Fibroblast of peridontal ligament (primary cell): Measurements from ENCODE around the gene SAMD4B.
"Not testable (repeated sequence)": the region's sequence is repeated elsewhere in the genome, so short reads cannot be mapped to it uniquely, and the experiment has no call there.

ENCODE experiments used
- DNase-seq: peaks from one replicate; pipeline ENCODE4 v3.0.0-alpha.2; 2010; ENCODE audit errors: extremely low read depth

Gene SAMD4B

DNA sequence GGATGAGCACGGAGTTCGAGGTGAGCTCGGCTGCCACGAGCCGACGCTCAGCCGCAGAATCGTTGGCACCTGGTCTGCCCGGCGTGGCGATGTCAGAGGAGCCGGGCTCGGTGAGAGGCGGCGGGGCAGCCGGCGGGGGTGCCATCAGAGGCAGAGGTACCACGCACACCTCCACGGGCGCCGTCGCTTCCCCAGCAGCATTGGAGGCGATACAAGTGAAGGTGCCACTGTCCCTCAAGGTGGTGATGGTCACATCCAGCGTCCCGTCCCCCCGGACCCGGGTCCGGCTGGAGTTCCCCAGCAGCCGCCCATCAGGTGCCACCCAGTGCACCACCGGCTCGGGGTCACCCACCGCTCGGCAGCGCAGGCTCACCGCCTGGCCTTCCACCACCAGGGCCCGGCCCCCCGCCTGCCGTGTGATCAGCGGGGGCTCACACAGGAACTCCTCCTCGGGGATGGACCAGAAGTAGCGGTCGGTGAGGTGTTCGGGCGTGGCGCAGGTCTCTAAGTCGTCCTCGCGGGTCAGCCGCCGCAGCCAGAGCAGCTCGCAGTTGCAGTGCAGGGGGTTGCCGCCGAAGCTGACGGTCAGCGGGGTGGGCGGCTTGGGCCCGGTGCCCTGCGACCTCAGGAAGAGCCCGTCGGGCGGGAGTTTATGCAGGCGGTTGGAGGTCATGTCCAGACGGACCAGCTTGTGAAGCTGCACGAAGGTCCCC, 28.0 kb upstream of the SAMD4B start:
- no peak for DNase-seq

DNA sequence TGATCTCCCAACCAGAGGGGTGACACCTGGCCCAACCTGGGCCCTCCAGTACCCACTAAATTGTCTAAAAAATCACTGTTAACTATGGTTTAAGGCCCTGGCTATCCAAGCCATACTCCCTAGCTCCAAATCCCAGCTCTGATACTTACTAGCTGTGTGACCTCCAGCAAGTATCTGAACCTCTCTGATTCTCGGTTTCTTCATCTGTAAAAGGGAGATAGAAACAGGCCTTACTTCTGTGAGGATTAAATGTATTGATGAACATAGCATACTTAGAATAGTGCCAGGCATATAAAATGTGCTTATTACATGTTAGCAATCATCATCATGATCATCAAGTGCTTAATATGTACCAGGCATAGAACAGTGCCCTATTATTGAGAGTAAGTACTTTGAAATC, 26.3 kb upstream of the SAMD4B start:
- DNase-seq, result no peak

DNA sequence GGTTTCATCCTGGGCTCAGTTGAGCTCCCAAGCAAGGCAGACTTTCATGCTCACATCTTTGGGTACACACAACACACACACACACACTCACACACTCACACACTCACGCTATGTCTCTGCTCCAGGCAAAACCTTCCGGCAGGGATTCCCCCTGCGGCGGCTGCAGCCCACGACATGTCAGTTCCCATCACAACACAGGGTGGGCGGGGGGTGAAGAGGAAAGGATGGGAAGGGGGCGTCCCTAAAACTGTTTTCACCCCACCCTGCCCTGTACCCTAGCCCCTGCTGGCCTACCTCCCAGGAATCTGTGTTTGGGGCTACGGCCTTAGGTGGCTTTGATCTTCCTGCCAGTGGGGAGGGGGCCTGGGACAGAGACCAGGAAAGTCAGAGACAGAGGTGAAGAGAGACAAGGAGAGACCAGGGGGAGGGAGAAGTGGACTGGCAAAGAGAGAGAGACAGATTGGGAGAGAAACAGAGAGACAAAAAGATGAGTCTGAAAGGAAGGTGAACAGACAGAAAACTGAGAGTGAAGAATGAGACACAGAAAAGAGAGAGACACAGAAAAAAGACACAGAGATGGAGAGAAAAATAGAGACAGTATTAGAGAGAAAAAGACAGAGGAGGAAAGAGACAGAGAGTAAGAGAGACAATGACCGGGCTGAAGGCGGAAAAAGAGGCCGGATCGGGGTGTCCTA, 25.4 kb upstream of the SAMD4B start:
- no peak for DNase-seq

DNA sequence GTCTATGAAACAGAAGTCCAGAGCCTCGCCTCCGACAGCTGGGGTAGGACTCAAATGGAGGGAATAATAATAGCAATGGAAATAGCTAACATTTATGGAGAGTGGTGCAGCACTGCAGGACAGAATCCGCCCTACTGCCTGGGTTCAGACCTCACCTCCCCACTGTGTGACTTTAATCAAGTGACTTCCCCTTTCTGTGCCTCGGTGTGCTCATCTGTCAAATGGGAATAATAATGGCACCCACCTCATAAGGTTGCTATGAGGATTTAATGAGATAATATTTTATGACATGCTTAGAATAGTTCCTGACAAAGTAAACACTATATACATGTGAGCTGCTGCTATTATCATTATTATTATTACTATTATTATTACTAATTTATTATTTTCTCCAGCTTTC, 24.7 kb upstream of the SAMD4B start:
- no peak for DNase-seq

DNA sequence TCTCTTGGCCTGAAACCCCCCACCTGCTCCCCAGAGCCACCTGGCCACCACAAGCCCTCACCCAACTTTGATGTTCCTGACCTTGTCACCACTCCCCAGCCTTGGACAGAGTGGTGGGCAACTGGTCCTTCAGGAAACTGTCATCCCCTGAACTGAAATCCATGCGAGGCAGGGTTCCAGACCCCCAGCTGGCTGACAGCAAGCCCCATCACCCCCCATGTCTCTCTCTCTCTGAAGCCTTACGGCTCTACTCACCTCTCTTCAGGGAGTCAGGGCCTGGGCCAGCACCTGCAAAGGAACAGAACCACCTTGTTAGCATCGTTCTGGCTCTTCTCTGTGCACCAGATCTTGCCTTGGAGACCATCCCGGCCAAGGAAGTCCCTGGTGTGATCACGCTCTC, 24.1 kb upstream of the SAMD4B start:
- DNase-seq, result no peak

DNA sequence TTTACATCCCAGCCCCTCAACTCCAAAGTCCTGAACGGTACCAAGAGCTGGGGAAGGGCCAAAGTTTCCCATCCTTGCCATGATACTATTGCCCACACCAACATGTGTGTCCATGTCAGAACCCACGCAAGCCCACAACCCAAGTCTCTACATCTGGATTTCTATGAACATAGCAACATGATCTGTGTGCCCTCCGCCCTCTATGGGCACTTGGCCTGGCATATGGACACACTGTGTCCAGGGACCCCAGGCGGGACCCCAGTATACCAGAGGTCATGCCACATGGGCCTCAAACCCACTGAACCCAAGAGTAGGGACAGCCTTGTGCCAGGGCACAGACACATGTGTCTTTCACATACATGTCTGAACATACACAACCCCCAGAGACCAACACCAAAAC, 23.5 kb upstream of the SAMD4B start:
- DNase-seq, result no peak

DNA sequence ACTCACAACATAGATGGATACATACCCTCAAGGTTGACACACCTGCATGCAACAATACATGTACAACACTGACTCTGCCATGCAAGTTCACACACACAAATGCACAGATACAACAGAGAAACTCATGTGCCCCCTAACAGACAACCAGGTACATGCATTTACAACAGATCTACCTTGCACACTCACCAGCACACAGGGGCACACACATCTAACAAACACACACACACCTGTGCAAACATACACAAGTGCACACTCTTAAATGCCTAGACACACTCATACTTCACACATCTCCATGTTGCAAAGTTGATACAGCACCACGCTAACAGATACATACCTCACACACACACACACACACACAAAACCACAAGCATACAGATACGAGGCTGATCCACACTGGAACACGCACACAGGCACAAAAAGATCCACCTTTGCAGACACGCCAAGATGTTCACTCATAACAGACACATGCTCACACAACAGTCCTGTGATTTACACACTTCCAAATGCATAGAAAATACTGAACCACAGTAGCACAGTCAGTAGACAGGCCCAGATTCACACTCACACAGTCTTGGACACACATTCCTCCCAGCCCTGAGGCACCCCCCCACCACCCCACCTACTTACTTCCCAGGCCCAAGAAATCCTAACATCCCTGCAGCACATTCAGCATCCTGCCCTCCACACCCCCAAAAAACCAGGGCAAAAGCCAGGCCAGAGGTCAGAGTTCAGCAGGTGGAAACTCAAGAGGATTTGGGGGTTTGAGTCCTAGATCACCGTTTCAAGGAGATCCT, 22.9 kb upstream of the SAMD4B start:
- DNase-seq, result no peak

DNA sequence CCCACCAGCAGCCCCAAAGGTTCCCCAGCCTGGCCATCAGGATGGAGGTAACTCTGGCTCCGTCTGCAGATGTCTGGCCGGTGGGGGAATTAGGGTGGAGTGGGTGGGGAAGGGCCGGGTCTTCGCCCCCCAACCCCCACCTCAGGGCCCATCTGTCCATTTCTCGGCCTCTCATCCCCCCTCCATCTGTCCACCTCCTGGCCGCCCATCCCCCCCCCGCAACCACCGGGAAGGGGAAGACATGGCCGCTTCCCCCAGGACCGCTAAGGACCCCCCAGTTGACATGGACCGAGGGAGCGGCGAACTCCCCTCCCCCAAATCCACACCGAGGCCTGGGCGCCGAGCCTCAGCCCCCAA, 22.4 kb upstream of the SAMD4B start:
- no peak for DNase-seq

DNA sequence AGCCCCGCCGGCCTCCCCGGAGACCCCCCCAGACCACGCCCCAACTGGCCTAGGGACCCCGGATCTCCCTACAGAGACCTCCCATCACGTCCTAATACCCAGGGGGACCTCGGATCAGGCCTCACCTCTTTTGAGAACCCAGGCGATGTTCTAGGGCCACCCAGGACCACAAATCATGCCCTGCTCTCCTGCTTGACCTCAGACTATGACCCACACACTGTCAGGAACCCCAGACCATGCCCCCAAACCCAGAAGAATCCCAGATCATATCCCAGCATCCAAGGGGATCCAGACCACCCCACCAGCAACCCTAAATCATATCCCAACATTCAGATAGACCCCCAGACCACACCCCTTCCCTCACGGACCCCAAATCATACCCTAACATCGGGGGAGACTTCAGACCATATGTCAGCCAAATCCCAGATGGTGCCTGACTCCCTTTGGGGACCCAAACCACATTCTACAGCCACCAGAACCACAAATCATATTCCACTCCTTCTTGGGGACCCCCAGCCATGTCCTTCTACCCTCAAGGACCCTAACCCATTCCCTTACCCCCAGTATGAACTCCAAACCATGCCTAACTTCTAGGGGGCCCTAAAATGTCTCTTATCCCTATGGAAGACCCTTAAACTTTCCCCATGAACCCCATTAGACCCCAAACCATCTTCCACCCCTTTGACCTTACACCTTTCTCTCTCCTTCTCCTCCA, 20.9 kb upstream of the SAMD4B start:
- no peak for DNase-seq

DNA sequence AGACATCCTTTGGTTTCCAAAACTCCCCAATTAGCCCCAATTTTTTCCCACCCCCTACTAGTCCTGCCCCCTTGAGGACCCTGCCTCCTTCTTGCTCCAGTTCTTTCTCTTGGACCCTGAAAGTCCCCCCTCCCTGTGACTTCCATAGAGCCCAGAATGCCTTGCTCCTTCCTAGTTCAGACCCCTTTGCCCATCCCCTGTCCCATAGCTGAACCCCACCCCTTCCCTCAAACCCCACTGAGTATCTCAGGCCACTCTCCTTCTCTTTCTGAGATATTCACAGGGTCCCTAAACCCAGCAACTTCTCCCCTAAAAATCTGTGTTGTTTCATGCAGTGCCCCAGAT, 20.4 kb upstream of the SAMD4B start:
- DNase-seq, result no peak

DNA sequence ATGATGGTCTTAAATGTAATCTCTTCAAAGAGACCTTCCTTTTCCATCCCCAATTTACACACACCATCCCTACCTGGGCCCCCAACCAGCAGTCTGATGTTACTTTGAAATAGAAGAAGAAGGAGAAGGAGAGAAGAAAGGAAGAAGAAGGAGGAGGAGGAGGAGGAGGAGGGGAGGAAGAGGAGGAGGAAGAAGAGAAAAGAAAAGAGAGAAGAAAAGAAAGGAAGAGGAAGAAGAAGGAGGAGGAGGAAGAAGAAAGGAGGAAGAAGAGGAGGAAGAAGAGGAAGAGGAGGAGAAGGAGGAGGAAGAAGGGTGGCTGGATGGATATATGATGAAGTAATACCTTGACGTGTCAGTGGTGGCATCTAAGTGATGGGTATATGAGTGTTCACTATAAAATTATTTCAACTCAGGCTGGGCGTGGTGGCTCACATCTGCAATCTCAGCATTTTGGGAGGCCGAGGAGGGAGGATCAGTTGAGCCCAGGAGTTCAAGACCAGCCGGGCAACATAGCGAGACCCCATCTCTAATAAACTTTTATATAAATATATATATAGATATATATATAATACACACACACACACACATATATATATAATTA, 17.9 kb upstream of the SAMD4B start:
- DNase-seq, result no peak

DNA sequence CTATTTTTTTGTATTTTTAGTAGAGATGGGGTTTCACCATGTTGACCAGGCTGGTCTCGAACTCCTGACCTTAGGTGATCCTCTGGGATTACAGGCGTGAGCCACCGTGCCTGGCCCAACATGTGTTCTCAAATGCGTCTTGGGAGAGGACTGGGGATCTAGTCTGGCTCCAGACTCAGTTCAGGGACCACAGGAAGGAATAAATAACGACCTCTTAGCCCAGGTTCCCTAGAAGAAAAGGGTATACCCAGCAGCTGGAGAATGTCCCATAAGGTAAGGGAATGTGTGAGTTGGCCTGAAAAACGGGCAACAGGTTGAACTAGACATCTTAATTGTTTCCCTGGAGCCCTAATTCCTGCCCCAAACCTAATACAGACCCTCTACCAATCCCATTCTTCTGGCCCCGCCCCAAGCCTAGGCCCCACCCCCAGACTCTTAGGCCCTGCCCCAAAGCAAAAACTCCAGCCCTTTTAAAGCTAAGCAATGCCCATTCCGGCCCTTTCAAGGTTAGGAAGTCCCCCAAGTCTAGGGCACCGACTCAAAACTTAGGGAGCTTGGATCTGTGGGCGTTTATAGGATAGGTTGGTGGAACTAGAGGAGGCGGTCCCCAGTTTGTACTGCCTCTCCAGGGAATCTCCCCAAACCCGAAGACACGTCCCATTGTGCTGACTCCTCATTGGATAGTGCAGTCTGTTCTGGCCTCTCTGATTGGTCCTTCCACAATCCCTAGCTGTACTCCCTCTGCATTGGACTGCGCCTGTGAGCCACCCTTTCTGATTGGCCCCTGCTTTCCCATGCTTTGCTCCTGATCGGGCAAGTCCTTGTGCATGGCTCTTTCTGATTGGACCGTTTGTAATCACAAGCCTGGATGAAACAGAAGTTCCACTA, 16.2 kb upstream of the SAMD4B start:
- DNase-seq, result no peak

DNA sequence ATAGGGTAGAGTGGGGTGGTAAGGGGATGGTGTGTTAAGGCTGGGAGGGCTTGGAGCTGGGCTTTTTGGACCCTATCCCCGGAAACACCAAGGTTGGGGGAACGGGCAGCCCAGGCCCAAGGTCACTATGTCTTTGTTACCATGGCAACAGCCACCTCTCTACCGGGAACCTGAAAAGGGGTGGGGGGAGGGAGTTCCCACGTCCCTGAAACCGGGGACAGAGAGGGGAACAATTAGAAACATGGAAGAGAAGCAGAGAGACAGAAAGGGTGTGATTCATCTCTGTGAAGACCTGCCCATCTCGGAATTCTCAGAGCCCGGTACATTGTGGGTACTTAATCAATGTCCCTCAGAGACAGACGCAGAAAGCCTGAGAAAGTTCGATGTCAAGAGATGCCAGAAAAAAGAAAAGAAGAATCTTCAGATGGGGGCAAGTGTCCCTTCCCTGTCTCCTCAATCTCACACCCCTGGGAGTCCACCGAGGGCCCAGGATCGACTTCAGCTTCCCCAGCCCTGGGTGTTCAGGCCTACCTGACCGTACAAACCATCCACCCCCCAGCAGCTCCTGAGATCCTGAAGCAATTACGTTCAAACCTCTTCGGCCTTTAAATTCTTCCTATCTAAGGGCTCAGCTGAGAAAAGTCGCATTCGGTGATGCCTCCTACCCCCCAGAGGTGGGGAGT, 14.7 kb upstream of the SAMD4B start:
- no peak for DNase-seq

DNA sequence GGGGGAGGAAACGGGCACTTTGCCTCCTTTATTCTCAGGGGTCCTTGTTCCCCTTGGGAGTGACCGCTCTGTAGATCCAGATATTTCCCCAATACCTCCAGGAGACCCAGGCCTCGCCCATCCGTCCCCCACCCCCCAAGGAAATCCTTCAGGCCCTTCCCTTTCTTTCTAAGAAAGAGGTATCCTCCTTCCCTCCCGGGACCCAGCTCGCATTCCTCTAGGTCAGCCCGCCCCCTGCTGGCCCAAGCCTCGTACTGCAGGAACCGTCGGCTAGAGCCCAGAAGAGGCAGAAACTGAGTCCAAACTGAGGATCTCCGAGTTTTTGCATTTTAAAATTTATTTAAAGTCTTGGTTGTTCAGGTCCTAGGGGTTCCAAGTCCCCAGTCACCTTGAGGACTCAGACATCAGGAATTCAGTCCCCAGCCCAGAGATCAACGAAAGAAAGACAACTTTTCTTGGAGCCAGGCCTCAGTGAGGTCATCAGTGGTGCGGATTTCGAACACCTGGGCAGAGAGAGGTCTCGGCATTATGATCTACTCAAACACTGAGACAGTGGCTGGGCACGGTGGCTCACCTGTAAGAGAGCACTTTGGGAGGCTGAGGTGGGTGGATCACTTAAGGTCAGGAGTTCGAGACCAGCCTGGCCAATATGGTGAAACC, 14.0 kb upstream of the SAMD4B start:
- DNase-seq, result peak; percentile 74

DNA sequence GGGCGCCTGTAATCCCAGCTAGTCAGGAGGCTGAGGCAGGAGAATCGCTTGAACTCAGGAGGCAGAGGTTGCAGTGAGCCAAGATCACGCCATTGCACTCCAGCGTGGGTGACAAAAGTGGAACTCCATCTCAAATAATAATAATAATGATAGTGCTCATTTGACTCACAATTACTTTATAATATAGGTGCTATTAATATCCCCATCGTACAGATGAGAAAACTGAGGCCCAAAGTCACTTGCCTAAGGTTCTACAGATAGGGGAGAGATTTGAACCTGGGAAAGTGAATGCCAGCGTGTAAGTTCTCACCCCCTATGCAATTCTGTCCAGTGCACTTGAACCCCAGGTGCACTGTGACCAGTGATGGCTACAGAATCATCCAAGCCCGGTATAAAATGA, 12.3 kb upstream of the SAMD4B start:
- DNase-seq, result no peak

DNA sequence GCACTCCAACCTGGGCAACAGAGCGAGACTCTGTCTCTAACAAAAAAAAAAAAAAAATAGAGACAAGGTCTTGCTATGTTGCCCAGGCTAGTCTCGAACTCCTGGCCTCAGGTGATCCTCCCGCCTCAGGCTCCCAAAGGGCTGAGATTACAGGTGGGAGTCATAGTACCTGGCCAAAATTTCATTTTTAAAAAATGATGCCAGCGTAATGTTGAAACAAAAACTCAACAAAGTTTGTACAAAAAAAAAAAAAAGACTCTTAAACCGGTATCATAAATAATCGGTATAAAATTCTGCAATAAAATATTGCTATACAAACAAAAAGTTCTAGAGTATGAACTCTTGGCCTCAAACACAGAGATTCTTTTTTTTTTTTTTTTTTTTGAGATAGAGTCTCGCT, 9.9 kb upstream of the SAMD4B start:
- DNase-seq, result no peak

DNA sequence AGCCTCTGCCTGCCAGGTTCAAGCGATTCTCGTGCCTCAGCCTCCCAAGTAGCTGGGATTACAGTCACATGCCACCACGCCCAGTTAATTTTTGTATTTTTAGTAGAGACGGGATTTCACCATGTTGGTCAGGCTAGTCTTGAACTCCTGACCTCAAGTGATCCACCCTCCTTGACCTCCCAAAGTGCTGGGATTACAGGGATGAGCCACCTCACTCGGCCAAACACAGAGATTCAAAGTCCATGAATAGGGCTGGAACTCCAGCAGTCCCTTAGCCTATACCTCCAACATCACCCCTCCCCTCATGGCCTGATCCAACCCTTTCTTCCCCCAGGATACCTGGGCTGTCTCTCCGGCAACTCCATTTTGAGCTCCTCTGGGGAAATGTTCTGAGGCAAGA, 9.5 kb upstream of the SAMD4B start:
- not testable (repeated sequence) for DNase-seq

DNA sequence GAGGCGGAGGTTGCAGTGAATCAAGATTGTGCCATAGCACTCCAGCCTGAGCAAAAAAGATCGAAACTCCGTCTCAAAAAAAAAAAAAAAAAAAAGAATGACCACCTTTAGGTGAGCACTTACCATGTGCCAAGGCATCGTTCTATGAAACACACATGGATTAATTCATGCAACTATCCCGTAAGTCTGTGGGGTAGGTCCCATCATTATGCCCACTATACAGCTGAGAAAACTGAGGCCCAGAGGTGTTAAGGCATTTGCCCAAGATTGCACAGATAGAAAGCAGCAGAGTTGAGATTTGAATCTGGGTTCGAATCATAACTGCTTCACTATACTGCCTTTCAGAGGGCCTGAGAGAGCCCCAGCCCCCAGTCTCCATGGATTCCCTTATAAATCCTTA, 8.7 kb upstream of the SAMD4B start:
- no peak for DNase-seq

DNA sequence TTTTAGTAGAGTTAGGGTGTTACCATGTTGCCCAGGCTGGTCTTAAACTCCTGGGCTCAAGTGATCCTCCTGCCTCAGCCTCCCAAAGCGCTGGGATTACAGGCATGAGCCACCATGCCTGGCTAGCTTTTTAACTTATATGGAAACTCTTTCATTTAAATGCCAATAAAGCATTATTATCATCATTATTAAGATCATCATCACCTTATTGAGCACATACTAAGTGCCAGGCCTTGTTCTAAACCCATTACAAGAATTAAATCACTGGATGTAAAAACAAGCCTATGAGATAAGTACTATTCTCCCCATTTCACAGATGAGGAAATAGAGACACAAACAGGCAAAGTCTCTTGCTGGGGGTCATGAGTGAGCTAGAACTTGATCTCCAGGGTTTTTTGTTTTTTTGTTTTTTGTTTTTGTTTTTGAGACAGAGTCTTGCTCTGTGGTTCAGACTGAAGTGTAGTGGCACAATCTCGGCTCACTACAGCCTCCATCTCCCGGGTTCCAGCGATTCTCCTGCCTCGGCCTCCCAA, 7.7 kb upstream of the SAMD4B start:
- DNase-seq, result no peak

DNA sequence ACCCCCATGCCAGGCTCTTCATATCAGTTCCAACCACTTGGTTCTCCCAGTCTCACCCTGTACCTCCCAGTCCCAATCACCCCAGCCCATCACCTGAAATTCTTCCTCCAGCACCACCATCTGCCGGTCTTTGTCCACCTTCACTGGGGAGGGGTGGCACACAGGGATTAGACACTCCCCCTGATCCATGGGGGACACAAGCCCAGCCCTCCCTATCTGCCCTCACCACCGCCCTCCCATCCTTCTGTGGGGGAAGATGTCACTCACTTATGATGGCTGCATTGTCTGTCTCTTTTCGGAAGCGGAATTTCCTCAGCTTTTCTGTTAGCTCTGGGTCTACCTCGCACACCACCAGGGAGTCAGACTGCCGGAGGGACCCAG, 7.1 kb upstream of the SAMD4B start:
- no peak for DNase-seq
